ENCODE data around the gene BCAS3. TPM values are rescaled to one million over a fixed set of nuclear protein-coding genes. Genes with fewer than 3 reads are reported as not detected.

The BCAS3 gene
- polyA plus RNA-seq, 1 experiment: 17.5 TPM

DNA sequence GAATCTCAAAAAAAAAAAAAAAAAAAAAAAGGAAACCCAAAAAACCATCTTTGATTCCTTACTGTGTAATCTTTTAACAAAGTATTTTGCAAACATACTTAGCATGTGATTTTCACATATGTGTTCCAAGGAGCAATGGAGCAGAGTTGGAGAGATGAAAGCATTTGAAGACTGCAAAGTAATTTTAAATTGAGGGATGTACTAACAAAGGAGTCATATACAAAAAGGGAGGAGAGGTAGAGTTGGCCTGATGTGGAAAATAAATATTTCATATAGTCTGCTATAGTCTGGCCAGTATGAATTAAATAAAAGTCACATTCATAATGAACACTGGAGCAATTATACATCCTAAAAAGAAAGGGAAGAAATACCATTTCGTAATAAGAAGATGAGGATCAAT lies 456.2 kb downstream of the BCAS3 start:
- CTCF ChIA-PET: no interaction called here
- TF ChIP-seq, protein P1, sequence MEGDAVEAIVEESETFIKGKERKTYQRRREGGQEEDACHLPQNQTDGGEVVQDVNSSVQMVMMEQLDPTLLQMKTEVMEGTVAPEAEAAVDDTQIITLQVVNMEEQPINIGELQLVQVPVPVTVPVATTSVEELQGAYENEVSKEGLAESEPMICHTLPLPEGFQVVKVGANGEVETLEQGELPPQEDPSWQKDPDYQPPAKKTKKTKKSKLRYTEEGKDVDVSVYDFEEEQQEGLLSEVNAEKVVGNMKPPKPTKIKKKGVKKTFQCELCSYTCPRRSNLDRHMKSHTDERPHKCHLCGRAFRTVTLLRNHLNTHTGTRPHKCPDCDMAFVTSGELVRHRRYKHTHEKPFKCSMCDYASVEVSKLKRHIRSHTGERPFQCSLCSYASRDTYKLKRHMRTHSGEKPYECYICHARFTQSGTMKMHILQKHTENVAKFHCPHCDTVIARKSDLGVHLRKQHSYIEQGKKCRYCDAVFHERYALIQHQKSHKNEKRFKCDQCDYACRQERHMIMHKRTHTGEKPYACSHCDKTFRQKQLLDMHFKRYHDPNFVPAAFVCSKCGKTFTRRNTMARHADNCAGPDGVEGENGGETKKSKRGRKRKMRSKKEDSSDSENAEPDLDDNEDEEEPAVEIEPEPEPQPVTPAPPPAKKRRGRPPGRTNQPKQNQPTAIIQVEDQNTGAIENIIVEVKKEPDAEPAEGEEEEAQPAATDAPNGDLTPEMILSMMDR (IDR thresholded peaks at IDR 0.05; ENCODE audit: low read depth, low read length): no peak

DNA sequence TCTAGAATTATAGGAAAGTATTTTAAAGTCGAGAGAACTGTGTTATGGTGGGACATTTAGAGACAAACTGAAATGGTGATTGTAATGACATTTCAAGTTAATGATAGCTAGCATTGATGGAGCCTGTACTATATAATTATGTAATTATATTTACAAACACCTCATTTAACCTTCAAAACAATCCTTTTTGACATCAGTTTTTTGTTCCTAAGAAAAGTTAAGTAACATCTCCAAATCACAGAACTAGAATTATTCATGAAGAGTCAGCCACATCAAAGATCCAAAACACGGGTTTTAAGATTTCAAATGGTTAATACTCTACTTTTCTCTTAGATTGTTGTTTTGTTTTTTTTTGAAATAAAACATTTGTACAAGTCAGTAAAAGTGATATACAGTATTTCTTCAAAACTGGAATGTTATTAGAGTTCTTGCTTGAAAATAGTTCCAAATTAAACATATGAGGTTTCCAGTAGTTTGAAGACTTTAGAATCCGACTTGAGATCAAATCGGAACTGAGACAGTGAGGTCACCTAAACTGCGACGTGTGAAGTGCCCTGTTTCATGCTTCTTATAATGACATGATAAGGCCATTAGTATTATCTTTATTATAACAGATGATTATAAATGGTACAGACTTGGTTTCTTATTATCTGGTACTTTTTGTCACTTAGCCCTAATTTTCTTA lies 457.0 kb downstream of the BCAS3 start:
- POLR2A ChIA-PET: no interaction called here

More for the DNA sequence above, 456.2 kb downstream of the BCAS3 start:
- Histone ChIP-seq H3K9me3 (ENCODE audit: control insufficient read depth, insufficient read depth, low read length) (no peaks in the 10 kb centered on the region), H3K27ac (ENCODE audit: low read depth, low read length) (no peak overlapping the region), H3K4me3 (ENCODE audit: low read depth, low read length) (no peak overlapping the region), H3K27me3 (ENCODE audit: control insufficient read depth, insufficient read depth, low read length) (no peaks in the 10 kb centered on the region)
- DNase-seq (ENCODE audit: low read depth, low spot score): no peak
- POLR2A ChIA-PET: no interaction called here

DNA sequence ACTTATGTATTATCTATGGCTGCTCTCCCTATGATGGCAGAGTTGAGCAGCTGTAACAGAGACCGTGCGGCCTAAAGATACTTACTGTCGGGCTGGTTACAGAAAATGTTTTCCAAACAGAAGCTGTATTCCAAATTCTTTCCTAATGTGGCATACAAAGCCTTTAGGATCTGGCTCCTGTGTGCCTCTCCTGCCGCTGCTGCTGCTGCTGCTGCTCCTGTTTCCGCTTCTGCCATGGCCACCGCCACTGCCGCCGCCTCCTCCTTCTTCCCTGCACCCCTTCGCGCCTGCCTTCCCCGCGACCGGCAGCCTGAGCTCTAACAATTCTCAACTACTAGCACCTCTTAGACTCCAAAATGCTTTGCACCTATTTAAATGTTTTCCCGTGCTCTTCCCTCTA lies 458.1 kb downstream of the BCAS3 start:
- H3K9me3 ChIP-seq (ENCODE audit: control insufficient read depth, insufficient read depth, low read length): no peaks in the 10 kb centered on the region
- no peak for DNase-seq (ENCODE audit: low read depth, low spot score)
- POLR2A ChIA-PET: no interaction called here

More for the DNA sequence above, 457.0 kb downstream of the BCAS3 start:
- CTCF ChIA-PET: interaction anchor here (1.3 kb wide), 1 partner anchor 276 kb away, joined by 3 read pairs; no protein-coding TSS in a partner anchor
- DNase-seq (ENCODE audit: low read depth, low spot score): no peak
- Histone ChIP-seq H3K9me3 (ENCODE audit: control insufficient read depth, insufficient read depth, low read length) (no peaks in the 10 kb centered on the region), H3K27ac (ENCODE audit: low read depth, low read length) (no peak overlapping the region), H3K4me3 (ENCODE audit: low read depth, low read length) (no peak overlapping the region), H3K27me3 (ENCODE audit: control insufficient read depth, insufficient read depth, low read length) (no peaks in the 10 kb centered on the region)
- TF ChIP-seq, protein P1 (IDR thresholded peaks at IDR 0.05; ENCODE audit: low read depth, low read length): no peak

DNA sequence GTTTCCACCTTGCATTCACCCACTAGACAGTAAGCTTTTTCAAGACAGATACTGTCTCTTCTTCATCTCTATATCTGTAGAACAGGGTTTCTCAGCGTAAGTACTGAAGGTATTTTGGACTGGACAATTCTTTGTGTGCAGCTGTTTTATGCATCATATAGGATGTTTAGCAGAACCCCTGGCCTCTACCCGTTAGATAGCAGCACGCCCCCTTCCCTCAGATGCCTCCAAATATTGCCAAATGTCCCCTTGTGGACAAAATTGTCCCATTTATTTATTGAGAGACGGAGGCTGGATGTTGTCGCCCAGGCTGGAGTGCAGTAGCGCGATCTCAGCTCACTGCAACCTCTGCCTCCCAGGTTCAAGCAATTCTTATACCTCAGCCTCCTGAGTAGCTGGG lies 458.6 kb downstream of the BCAS3 start:
- TF ChIP-seq, protein P1 (IDR thresholded peaks at IDR 0.05; ENCODE audit: low read depth, low read length): no peak
- ChIA-PET POLR2A (no interaction called here), CTCF (interaction anchor here (0.8 to 1.3 kb wide), 2 partner anchors 274 to 416 kb away, joined by 3 read pairs; no protein-coding TSS in a partner anchor)

More for the DNA sequence above, 458.1 kb downstream of the BCAS3 start:
- Histone ChIP-seq H3K27me3 (ENCODE audit: control insufficient read depth, insufficient read depth, low read length) (no peaks in the 10 kb centered on the region), H3K27ac (ENCODE audit: low read depth, low read length) (no peak overlapping the region), H3K4me3 (ENCODE audit: low read depth, low read length) (no peak overlapping the region)
- CTCF ChIA-PET: interaction anchor here (0.8 to 1.3 kb wide), 2 partner anchors 275 to 415 kb away, joined by 3 read pairs; no protein-coding TSS in a partner anchor
- TF ChIP-seq, protein P1 (IDR thresholded peaks at IDR 0.05; ENCODE audit: low read depth, low read length): no peak

DNA sequence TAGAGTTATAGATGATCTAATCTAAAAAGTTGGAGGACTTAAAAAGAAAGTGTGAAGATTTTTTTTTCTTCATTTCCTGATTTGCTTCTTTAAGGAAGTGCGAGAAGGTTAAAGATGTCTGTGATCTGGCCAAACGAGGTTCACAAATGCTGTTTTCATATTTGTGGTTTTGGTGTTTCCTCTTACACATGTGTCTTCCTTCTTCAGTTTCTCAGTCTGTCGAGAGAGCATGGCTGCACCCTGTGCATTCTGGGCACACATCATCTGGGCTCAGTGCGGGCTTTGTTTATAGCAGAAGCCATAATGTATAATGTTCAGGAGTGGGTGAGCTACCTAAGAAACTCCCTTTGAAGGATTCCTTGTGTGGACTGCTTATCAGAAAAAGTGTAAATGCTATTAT lies 461.6 kb downstream of the BCAS3 start:
- CTCF ChIA-PET: no interaction called here
- no peak overlapping the region for H3K27ac ChIP-seq (ENCODE audit: low read depth, low read length)
- no peaks in the 10 kb centered on the region for H3K9me3 ChIP-seq (ENCODE audit: control insufficient read depth, insufficient read depth, low read length)
- POLR2A ChIA-PET: interaction anchor here (0.5 to 1.3 kb wide), 3 partner anchors 57 to 323 kb away, joined by 3 to 4 read pairs (median 3); no protein-coding TSS in a partner anchor
- DNase-seq (ENCODE audit: low read depth, low spot score): peak; percentile 68
- no peak overlapping the region for H3K4me3 ChIP-seq (ENCODE audit: low read depth, low read length)
- TF ChIP-seq, protein P1 (IDR thresholded peaks at IDR 0.05; ENCODE audit: low read depth, low read length): no peak
- H3K27me3 ChIP-seq (ENCODE audit: control insufficient read depth, insufficient read depth, low read length): no peaks in the 10 kb centered on the region

More for the DNA sequence above, 458.6 kb downstream of the BCAS3 start:
- DNase-seq (ENCODE audit: low read depth, low spot score): no peak
- no peaks in the 10 kb centered on the region for H3K27me3 ChIP-seq (ENCODE audit: control insufficient read depth, insufficient read depth, low read length)
- no peak overlapping the region for H3K27ac ChIP-seq (ENCODE audit: low read depth, low read length)
- H3K4me3 ChIP-seq (ENCODE audit: low read depth, low read length): no peak overlapping the region
- no peaks in the 10 kb centered on the region for H3K9me3 ChIP-seq (ENCODE audit: control insufficient read depth, insufficient read depth, low read length)
